GM12873 (cell line): Measurements from ENCODE around the gene CA11.

Source experiments
- TF ChIP-seq, protein P1 (sequence below): IDR thresholded peaks from 2 replicates; pipeline ENCODE4 v1.5.1; 2012; ENCODE audit warnings: low read depth, mild to moderate bottlenecking, moderate library complexity, low read length, control low read depth; ENCODE audit not compliant: insufficient read depth; ENCODE audit errors: missing control alignments

Gene CA11

DNA sequence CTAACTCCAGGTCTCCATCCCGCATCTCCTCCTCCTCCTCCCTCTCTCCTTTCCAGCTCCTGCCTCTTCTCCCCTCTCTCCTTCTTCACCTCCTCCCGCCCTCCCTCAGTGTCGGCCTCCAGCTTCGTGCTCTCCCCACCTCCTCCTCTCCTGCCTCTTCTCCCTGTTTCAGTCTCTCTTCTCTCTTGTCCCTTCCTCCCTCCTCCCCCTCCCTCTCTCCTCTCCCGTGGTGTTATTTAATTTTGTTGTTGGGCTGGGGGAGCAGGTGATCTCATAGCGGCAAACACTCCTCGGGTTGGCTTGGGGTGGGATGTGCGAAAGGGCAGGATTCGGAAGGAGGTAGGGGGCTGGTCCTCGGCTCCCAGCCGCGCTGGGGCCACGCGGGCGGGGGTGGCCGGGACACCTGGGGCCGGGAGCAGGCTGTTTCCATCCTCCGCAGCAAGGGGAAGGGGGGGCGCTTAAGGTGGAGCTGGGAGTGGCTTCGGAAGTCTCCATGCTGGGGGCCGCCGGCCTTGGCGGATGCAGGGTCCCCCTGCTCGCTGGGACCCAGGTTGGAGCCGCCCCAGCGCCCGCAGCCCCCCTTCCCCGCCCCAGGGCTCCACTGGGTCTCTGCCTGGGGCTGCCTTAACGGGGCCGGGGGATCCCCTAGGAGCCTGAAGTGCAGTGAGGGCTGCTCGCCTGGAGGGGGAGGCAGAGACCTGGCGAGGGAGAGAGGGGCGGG, at the start of gene CA11:
Gene CA11 (minus strand): TSS at position 187 of the 721 bp plus-strand sequence. CDS start 555 bp downstream, outside the sequence.
- TF ChIP-seq, protein P1, sequence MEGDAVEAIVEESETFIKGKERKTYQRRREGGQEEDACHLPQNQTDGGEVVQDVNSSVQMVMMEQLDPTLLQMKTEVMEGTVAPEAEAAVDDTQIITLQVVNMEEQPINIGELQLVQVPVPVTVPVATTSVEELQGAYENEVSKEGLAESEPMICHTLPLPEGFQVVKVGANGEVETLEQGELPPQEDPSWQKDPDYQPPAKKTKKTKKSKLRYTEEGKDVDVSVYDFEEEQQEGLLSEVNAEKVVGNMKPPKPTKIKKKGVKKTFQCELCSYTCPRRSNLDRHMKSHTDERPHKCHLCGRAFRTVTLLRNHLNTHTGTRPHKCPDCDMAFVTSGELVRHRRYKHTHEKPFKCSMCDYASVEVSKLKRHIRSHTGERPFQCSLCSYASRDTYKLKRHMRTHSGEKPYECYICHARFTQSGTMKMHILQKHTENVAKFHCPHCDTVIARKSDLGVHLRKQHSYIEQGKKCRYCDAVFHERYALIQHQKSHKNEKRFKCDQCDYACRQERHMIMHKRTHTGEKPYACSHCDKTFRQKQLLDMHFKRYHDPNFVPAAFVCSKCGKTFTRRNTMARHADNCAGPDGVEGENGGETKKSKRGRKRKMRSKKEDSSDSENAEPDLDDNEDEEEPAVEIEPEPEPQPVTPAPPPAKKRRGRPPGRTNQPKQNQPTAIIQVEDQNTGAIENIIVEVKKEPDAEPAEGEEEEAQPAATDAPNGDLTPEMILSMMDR = peak; percentile 82

DNA sequence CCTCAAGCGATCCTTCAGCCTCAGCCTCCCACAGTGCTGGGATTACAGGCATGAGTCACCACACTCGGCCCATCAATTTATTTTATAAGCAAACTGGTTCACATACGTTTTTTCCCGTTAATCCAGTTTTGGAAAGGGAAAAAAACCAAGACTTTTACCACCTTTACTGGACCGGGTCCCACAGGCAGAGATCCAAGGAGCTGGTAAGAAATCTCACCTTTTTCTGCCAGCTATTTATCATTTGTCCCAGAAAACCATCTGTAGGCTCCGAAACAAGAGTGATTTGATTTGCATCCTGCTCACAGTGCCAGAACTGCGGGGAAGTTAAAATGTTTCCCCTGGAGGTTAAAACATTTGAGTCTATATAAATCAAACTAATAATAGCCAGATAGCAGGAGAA, 43.5 kb upstream of the CA11 start:
- TF ChIP-seq, protein P1 = no peak

GRCh38 chr19:48687776-48688175, 41.8 kb upstream of the CA11 start:
- TF ChIP-seq, protein P1 = no peak

- TF ChIP-seq, protein P1 = no peak
These were observed 40.1 kb upstream of the CA11 start for GRCh38 chr19:48686088-48686487.

DNA sequence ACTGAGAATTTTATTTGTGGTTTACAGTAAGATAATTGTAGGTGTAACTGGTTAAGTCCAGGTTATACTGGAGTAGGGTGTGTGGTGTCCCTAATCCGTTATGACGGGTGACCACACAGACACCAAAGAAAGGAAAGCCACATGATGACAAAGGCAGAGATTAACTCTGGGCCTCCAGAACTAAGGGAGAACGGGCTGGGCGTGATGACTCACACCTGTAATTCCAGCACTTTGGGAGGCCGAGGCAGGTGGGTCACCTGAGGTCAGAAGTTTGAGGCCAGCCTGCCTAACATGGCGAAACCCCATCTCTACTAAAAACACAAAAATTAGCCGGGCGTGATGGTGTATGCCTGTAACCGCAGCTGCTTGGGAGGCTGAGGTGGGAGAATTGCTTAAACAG, 39.6 kb upstream of the CA11 start:
- TF ChIP-seq, protein P1 = no peak

DNA sequence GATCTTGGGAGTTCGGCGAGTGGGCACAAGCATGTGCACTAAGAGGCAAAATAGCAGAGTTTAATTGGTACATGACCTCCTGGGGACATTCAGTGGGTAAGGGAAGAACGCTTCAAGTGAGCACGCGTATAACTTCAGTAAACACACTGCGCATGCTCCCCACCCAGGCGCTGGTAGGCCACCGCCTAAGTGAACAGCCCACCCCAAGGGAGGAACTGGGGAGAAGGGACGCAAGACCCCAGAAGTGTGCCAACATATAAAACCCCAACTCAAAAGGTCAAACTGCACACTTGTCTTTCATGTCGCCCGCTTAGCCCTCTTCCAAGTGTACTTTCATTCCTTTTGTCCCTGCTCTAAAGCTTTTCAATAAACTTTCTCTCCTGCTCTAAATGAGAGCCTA, 37.4 kb upstream of the CA11 start:
- TF ChIP-seq, protein P1 = no peak

DNA sequence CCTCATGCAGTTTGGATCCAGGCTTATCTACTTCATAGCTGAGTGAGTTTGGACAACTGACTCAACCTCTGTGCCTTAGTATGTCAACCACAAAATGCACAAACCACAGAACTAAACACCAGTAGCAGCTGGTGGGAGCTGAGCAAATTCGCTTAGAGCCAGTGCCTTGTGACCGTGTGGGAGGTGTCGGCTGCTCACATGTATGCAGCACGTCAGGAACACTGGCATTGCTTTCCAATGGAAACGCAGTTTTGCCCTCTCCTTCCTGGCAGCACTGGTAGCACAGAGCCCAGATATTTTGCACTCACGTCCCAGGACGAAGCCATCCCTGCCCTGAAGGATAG, 35.1 kb upstream of the CA11 start:
- TF ChIP-seq, protein P1 = no peak
